Measurements from ENCODE around the gene SH3RF3.
A peak's percentile ranks its signal among the peaks of the same experiment; 100 is the strongest.
"Not testable (repeated sequence)": the region's sequence is repeated elsewhere in the genome, so short reads cannot be mapped to it uniquely, and the experiment has no call there.

Gene SH3RF3

GRCh38 chr2:109120166-109120565, 8.8 kb upstream of the SH3RF3 start:
- DNase-seq = no peak

- not testable (repeated sequence) for DNase-seq
Measured at GRCh38 chr2:109120686-109121085, 8.3 kb upstream of the SH3RF3 start.

GRCh38 chr2:109123586-109124201, 5.3 kb upstream of the SH3RF3 start:
- no peak for DNase-seq

- peak; percentile 17 for DNase-seq
Measured at GRCh38 chr2:109124982-109125592, 3.9 kb upstream of the SH3RF3 start.

- peak; percentile 30 for DNase-seq
Measured at GRCh38 chr2:109125593-109126500, 3.2 kb upstream of the SH3RF3 start.

- no peak for DNase-seq
Measured at GRCh38 chr2:109126501-109126860, 2.5 kb upstream of the SH3RF3 start.

- no peak for DNase-seq
Measured at GRCh38 chr2:109127556-109127955, 1.4 kb upstream of the SH3RF3 start.

GRCh38 chr2:109128048-109128615, 873 bp upstream of the SH3RF3 start:
- DNase-seq = peak; percentile 82

- no peak for DNase-seq
Measured at GRCh38 chr2:109129356-109129920, 433 bp downstream of the SH3RF3 start.

GRCh38 chr2:109129921-109130722, 1.1 kb downstream of the SH3RF3 start:
- DNase-seq = no peak

GRCh38 chr2:109130723-109130995, 1.7 kb downstream of the SH3RF3 start:
- no peak for DNase-seq

- DNase-seq = no peak
Measured at GRCh38 chr2:109131777-109132176, 2.8 kb downstream of the SH3RF3 start.

- no peak for DNase-seq
Measured at GRCh38 chr2:109132626-109133025, 3.6 kb downstream of the SH3RF3 start.

- DNase-seq = no peak
Measured at GRCh38 chr2:109133746-109134145, 4.7 kb downstream of the SH3RF3 start.

- DNase-seq = no peak
Measured at GRCh38 chr2:109134741-109135358, 5.8 kb downstream of the SH3RF3 start.

GRCh38 chr2:109135359-109136197, 6.6 kb downstream of the SH3RF3 start:
- no peak for DNase-seq

- DNase-seq = no peak
Measured at GRCh38 chr2:109136542-109136941, 7.5 kb downstream of the SH3RF3 start.

GRCh38 chr2:109137616-109138015, 8.6 kb downstream of the SH3RF3 start:
- DNase-seq = no peak

GRCh38 chr2:109138449-109138848, 9.4 kb downstream of the SH3RF3 start:
- no peak for DNase-seq

- DNase-seq = no peak
Measured at GRCh38 chr2:109139002-109139401, 10.0 kb downstream of the SH3RF3 start.

GRCh38 chr2:109139865-109140396, 10.9 kb downstream of the SH3RF3 start:
- DNase-seq = no peak

All from T1000 (cell line).